ENCODE data around the gene KRT32. TPM values are rescaled to one million over a fixed set of nuclear protein-coding genes. Genes with fewer than 3 reads are reported as not detected.

Gene KRT32
- total RNA-seq, 1 donor from 2014 or later, result not detected

DNA sequence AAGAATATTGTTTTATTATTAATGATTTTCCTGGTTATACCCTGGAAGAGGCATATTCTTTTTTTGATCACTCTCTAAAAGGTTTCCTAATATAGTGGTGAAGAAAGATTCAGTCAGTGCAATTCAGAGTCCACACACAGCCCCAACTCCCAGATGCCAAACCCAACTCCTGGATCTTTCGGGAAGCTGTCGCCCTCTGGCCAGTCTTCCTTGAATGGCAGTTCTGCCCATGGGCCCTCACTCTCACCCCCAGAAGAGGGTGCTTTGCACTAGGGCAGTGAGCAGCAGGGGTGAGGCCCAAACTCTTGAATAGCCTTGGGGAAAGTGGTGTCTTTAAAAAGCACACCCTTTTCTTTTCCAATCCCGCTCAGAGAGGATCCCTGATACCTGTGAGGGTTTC, 11.0 kb downstream of the KRT32 start:
- Mint-ChIP-seq H3K4me1 (ENCODE audit: low read depth, unreplicated experiment) (no peaks in the 10 kb centered on the region), H3K27ac (ENCODE audit: unreplicated experiment) (no peak overlapping the region), H3K27me3 (ENCODE audit: low read depth, unreplicated experiment) (peaks cover 54% of the 10 kb centered on the region), H3K9me3 (ENCODE audit: unreplicated experiment) (peaks cover 18% of the 10 kb centered on the region), H3K4me3 (ENCODE audit: unreplicated experiment) (no peak overlapping the region), H3K36me3 (ENCODE audit: low read depth, unreplicated experiment) (peaks cover 3% of the 10 kb centered on the region)
- H3K4me2 ChIP-seq (ENCODE audit: low read length), result no peak overlapping the region
- H3K4me1 ChIP-seq (ENCODE audit: insufficient read depth, low read length), result no peaks in the 10 kb centered on the region
- peaks cover 7% of the 10 kb centered on the region for H3K9me3 ChIP-seq (ENCODE audit: insufficient read depth, low read depth, low read length)
- DNase-seq (ENCODE audit: low read depth) (no peak), FAIRE-seq (no peak)
- H3K27me3 ChIP-seq (ENCODE audit: insufficient read depth, low read length), result peaks cover 2% of the 10 kb centered on the region
- H3K79me2 ChIP-seq (ENCODE audit: insufficient read depth, low read length), result no peaks in the 10 kb centered on the region
- H4K20me1 ChIP-seq (ENCODE audit: insufficient read depth, low read length), result no peaks in the 10 kb centered on the region
- TF ChIP-seq EZH2 (IDR thresholded peaks at IDR 0.05; ENCODE audit: insufficient read depth, low read length), result no peak
- TF ChIP-seq, protein P1, sequence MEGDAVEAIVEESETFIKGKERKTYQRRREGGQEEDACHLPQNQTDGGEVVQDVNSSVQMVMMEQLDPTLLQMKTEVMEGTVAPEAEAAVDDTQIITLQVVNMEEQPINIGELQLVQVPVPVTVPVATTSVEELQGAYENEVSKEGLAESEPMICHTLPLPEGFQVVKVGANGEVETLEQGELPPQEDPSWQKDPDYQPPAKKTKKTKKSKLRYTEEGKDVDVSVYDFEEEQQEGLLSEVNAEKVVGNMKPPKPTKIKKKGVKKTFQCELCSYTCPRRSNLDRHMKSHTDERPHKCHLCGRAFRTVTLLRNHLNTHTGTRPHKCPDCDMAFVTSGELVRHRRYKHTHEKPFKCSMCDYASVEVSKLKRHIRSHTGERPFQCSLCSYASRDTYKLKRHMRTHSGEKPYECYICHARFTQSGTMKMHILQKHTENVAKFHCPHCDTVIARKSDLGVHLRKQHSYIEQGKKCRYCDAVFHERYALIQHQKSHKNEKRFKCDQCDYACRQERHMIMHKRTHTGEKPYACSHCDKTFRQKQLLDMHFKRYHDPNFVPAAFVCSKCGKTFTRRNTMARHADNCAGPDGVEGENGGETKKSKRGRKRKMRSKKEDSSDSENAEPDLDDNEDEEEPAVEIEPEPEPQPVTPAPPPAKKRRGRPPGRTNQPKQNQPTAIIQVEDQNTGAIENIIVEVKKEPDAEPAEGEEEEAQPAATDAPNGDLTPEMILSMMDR (IDR thresholded peaks at IDR 0.05; ENCODE audit: insufficient read depth, low read depth, low read length), result no peak
- H3K36me3 ChIP-seq (ENCODE audit: insufficient read depth, low read length), result no peaks in the 10 kb centered on the region
- no peak overlapping the region for H3K4me3 ChIP-seq (ENCODE audit: insufficient read depth, low read depth, low read length)
- no peak overlapping the region for H2AFZ ChIP-seq (ENCODE audit: low read depth, low read length)
- no peak overlapping the region for H3K27ac ChIP-seq (ENCODE audit: low read depth, low read length)
- no peak overlapping the region for H3K9ac ChIP-seq (ENCODE audit: low read length)

DNA sequence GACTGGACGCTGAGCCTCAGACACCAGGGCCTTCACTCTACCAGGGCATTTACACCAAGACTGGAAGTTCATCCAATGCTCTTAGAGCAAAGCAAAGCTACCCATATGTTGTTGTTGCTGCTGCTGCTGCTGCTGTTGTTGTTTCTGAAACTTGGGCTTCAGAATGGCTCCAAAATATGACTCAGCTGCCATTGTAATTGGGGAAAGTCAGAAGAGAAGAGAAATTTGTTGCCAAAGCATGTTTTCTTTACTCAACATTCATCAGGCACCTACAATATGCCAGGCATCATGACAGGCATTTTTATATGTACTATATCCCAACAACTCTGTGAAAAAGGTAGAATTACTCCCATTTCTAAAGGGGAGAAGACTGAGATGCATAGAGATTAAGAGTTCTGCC, 11.9 kb downstream of the KRT32 start:
- Histone ChIP-seq H4K20me1 (ENCODE audit: insufficient read depth, low read length) (no peaks in the 10 kb centered on the region), H3K27ac (ENCODE audit: low read depth, low read length) (no peak overlapping the region), H3K4me1 (ENCODE audit: insufficient read depth, low read length) (no peaks in the 10 kb centered on the region), H2AFZ (ENCODE audit: low read depth, low read length) (no peak overlapping the region), H3K4me2 (ENCODE audit: low read length) (no peak overlapping the region), H3K36me3 (ENCODE audit: insufficient read depth, low read length) (no peaks in the 10 kb centered on the region), H3K4me3 (ENCODE audit: insufficient read depth, low read depth, low read length) (no peak overlapping the region), H3K79me2 (ENCODE audit: insufficient read depth, low read length) (no peaks in the 10 kb centered on the region), H3K27me3 (ENCODE audit: insufficient read depth, low read length) (peaks cover 2% of the 10 kb centered on the region), H3K9me3 (ENCODE audit: insufficient read depth, low read depth, low read length) (peaks cover 7% of the 10 kb centered on the region), H3K9ac (ENCODE audit: low read length) (no peak overlapping the region)
- no peaks in the 10 kb centered on the region for H3K4me1 Mint-ChIP-seq (ENCODE audit: low read depth, unreplicated experiment)
- H3K27me3 Mint-ChIP-seq (ENCODE audit: low read depth, unreplicated experiment), result peaks cover 47% of the 10 kb centered on the region
- H3K36me3 Mint-ChIP-seq (ENCODE audit: low read depth, unreplicated experiment), result peaks cover 3% of the 10 kb centered on the region
- peaks cover 20% of the 10 kb centered on the region for H3K9me3 Mint-ChIP-seq (ENCODE audit: unreplicated experiment)
- H3K27ac Mint-ChIP-seq (ENCODE audit: unreplicated experiment), result no peak overlapping the region
- TF ChIP-seq, protein P1 (IDR thresholded peaks at IDR 0.05; ENCODE audit: insufficient read depth, low read depth, low read length), result no peak
- no peak for TF ChIP-seq EZH2 (IDR thresholded peaks at IDR 0.05; ENCODE audit: insufficient read depth, low read length)
- no peak for DNase-seq (ENCODE audit: low read depth)
- no peak overlapping the region for H3K4me3 Mint-ChIP-seq (ENCODE audit: unreplicated experiment)
- no peak for FAIRE-seq

DNA sequence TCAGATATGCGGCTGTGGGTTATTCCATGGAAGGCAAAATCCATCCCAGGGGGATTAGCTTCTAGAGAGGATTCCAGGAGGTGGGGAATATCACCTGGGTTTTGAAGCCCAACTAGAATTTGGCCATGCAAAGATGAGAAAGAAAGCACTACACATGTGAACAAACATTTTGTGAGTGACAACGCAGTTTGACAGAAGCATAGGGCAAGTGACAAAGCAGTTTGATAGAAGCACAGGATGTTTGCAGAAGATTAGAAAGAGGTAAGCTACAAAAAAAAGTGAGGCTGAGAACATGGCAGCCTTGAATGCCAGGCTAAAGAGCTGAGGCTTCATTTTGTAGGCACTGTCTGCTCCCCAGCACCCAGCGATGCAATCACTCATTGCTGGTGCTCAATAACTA, 14.1 kb downstream of the KRT32 start:
- FAIRE-seq, result no peak
- no peak for TF ChIP-seq EZH2 (IDR thresholded peaks at IDR 0.05; ENCODE audit: insufficient read depth, low read length)
- TF ChIP-seq, protein P1 (IDR thresholded peaks at IDR 0.05; ENCODE audit: insufficient read depth, low read depth, low read length), result no peak

More for the DNA sequence above, 14.1 kb downstream of the KRT32 start:
- Histone ChIP-seq H3K9me3 (ENCODE audit: insufficient read depth, low read depth, low read length) (peaks cover 7% of the 10 kb centered on the region), H3K79me2 (ENCODE audit: insufficient read depth, low read length) (no peaks in the 10 kb centered on the region), H4K20me1 (ENCODE audit: insufficient read depth, low read length) (no peaks in the 10 kb centered on the region), H3K27ac (ENCODE audit: low read depth, low read length) (no peak overlapping the region), H2AFZ (ENCODE audit: low read depth, low read length) (no peak overlapping the region), H3K9ac (ENCODE audit: low read length) (no peak overlapping the region), H3K27me3 (ENCODE audit: insufficient read depth, low read length) (peaks cover 2% of the 10 kb centered on the region), H3K4me2 (ENCODE audit: low read length) (no peak overlapping the region), H3K4me3 (ENCODE audit: insufficient read depth, low read depth, low read length) (no peak overlapping the region), H3K4me1 (ENCODE audit: insufficient read depth, low read length) (no peaks in the 10 kb centered on the region), H3K36me3 (ENCODE audit: insufficient read depth, low read length) (no peaks in the 10 kb centered on the region)
- Mint-ChIP-seq H3K27ac (ENCODE audit: unreplicated experiment) (no peak overlapping the region), H3K27me3 (ENCODE audit: low read depth, unreplicated experiment) (peaks cover 43% of the 10 kb centered on the region), H3K9me3 (ENCODE audit: unreplicated experiment) (peaks cover 26% of the 10 kb centered on the region), H3K4me3 (ENCODE audit: unreplicated experiment) (no peak overlapping the region), H3K4me1 (ENCODE audit: low read depth, unreplicated experiment) (no peaks in the 10 kb centered on the region), H3K36me3 (ENCODE audit: low read depth, unreplicated experiment) (peaks cover 3% of the 10 kb centered on the region)
- no peak for DNase-seq (ENCODE audit: low read depth)

Measured in astrocyte (in vitro differentiated cells and primary cell).